Measurements from ENCODE around the gene RANBP9. TPM values are rescaled to one million over a fixed set of nuclear protein-coding genes. Genes with fewer than 3 reads are reported as not detected.

RANBP9 gene
- total RNA-seq, 4 donors from 2014 or later = 26.2 to 49.5 (median 31.3) TPM

DNA sequence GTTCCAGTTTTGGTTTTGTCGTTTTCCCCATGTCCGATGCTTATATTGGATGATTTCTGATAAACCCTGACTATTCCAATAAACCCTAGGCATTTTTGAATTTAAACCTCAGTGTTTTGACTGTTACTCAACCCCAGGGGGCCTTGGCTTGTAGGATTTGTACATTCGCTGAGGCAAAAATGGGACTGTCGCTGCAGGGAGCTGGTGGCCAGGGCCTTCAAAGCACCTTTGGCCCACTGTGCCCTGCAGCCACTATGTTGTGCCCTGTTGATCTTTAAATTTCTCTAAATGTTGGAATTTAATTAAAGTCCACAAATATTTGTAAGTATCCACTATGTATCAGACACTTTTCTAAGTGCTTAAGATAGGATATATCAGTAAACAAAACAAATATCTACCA is 106.0 kb downstream of the RANBP9 start:
- TF ChIP-seq, protein P1, sequence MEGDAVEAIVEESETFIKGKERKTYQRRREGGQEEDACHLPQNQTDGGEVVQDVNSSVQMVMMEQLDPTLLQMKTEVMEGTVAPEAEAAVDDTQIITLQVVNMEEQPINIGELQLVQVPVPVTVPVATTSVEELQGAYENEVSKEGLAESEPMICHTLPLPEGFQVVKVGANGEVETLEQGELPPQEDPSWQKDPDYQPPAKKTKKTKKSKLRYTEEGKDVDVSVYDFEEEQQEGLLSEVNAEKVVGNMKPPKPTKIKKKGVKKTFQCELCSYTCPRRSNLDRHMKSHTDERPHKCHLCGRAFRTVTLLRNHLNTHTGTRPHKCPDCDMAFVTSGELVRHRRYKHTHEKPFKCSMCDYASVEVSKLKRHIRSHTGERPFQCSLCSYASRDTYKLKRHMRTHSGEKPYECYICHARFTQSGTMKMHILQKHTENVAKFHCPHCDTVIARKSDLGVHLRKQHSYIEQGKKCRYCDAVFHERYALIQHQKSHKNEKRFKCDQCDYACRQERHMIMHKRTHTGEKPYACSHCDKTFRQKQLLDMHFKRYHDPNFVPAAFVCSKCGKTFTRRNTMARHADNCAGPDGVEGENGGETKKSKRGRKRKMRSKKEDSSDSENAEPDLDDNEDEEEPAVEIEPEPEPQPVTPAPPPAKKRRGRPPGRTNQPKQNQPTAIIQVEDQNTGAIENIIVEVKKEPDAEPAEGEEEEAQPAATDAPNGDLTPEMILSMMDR (IDR thresholded peaks at IDR 0.05) = no peak
- TF ChIP-seq POLR2A (IDR thresholded peaks at IDR 0.05) = no peak
- Histone ChIP-seq H3K36me3 (peaks cover 0 to 28% (median 0%) of the 10 kb centered on the region in 3 donors), H3K4me1 (no peaks in the 10 kb centered on the region), H3K27me3 (no peaks in the 10 kb centered on the region), H3K4me3 (no peak overlapping the region), H3K9me3 (peaks cover 0 to 3% (median 0%) of the 10 kb centered on the region in 4 donors), H3K27ac (no peak overlapping the region)
- no peak for DNase-seq

DNA sequence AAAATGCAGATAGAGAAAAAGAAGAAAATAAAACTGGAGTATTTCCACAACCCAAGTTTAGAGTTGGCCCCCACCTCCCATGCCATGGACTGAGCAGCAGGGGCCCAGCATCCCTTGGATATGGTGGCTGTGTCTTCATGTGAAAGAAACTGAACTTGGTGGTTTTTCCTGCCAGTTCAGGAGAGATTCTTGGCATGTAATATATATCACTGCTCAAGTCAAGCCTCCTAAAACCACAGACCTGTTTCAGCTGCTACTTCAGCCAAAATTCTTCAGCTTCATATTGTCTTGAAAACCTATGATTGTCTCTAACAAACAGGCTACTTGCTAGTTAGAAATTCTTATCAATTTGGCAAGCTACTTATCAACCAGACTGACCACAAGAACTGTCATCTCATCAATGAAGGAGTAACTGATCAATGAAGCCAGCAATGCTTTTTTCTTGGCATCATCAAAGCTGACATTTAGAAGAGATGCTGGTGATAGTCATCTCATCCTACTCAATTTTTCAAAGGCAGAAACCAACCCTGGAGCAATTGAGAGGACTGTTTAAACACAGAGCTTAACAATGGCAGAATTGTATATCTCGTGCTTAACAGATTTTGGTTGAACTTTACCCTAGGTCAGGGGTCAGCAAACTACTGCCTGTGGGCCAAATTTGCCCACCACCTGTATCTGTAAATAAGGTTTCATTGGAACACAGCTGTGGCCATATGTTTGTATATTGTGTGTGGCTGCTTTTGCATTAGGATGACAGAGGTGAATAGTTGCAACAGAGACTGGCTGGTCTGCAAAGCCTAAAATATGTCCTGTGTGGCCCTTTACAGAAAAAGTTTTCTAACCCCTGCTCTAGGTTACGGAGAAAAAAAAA is 106.9 kb downstream of the RANBP9 start:
- Histone ChIP-seq H3K27me3 (no peaks in the 10 kb centered on the region), H3K4me1 (no peaks in the 10 kb centered on the region), H3K9me3 (peaks cover 0 to 3% (median 0%) of the 10 kb centered on the region in 4 donors), H3K36me3 (peaks cover 0 to 31% (median 0%) of the 10 kb centered on the region in 3 donors), H3K4me3 (no peak overlapping the region), H3K27ac (no peak overlapping the region)
- DNase-seq = no peak
- TF ChIP-seq POLR2A (IDR thresholded peaks at IDR 0.05) = no peak
- TF ChIP-seq, protein P1 (IDR thresholded peaks at IDR 0.05) = no peak

GRCh38 chr6:13604135-13604534 is 107.5 kb downstream of the RANBP9 start:
- no peak for TF ChIP-seq POLR2A (IDR thresholded peaks at IDR 0.05)
- TF ChIP-seq, protein P1 (IDR thresholded peaks at IDR 0.05) = no peak

DNA sequence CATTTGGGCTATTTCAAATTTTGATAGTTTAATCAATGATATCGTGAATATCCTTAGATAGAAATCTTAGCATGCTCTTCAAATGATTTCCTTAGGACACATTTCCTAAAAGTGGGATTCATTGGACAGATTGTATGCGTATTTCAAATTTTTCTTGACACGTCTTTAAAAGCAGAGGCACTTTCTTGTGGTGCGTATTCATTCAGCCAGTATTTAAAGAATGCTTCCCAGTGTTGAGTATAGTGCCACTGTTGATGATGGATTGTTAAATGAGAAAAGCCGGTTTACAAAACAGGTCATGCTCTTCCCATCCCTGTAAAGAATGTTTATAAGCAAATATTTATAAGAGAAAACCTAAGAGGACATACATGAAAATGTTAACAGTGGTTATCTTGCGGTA is 111.6 kb downstream of the RANBP9 start:
- Histone ChIP-seq H3K4me3 (no peak overlapping the region), H3K27me3 (no peaks in the 10 kb centered on the region), H3K4me1 (no peaks in the 10 kb centered on the region), H3K27ac (no peak overlapping the region), H3K36me3 (peaks cover 0 to 63% (median 0%) of the 10 kb centered on the region in 3 donors), H3K9me3 (no peaks in the 10 kb centered on the region)
- TF ChIP-seq, protein P1 (IDR thresholded peaks at IDR 0.05) = no peak
- TF ChIP-seq POLR2A (IDR thresholded peaks at IDR 0.05) = no peak
- no peak for DNase-seq

More at GRCh38 chr6:13604135-13604534, 107.5 kb downstream of the RANBP9 start:
- DNase-seq = no peak
- peaks cover 0 to 31% (median 0%) of the 10 kb centered on the region in 3 donors for H3K36me3 ChIP-seq
- H3K4me1 ChIP-seq = no peaks in the 10 kb centered on the region
- H3K9me3 ChIP-seq = peaks cover 0 to 3% (median 0%) of the 10 kb centered on the region in 4 donors
- no peak overlapping the region for H3K4me3 ChIP-seq
- H3K27ac ChIP-seq = no peak overlapping the region
- H3K27me3 ChIP-seq = no peaks in the 10 kb centered on the region

- H3K36me3 ChIP-seq = peaks cover 0 to 64% (median 0%) of the 10 kb centered on the region in 3 donors
- no peaks in the 10 kb centered on the region for H3K27me3 ChIP-seq
Observed at GRCh38 chr6:13597073-13597472, 114.6 kb downstream of the RANBP9 start.

More at GRCh38 chr6:13597073-13597472, 114.6 kb downstream of the RANBP9 start:
- no peak overlapping the region for H3K27ac ChIP-seq
- no peaks in the 10 kb centered on the region for H3K4me1 ChIP-seq
- no peak for DNase-seq
- H3K9me3 ChIP-seq = no peaks in the 10 kb centered on the region
- TF ChIP-seq, protein P1 (IDR thresholded peaks at IDR 0.05) = no peak
- no peak for TF ChIP-seq POLR2A (IDR thresholded peaks at IDR 0.05)
- H3K4me3 ChIP-seq = no peak overlapping the region
